Measurements from ENCODE around the gene TLK1. TPM values are rescaled to one million over a fixed set of nuclear protein-coding genes. Genes with fewer than 3 reads are reported as not detected.
A peak's percentile ranks its signal among the peaks of the same experiment; 100 is the strongest.
"Not testable (repeated sequence)": the region's sequence is repeated elsewhere in the genome, so short reads cannot be mapped to it uniquely, and the experiment has no call there.

Gene TLK1
- total RNA-seq, 2 experiments from 2014 or later, result 59.2 to 64.5 TPM

DNA sequence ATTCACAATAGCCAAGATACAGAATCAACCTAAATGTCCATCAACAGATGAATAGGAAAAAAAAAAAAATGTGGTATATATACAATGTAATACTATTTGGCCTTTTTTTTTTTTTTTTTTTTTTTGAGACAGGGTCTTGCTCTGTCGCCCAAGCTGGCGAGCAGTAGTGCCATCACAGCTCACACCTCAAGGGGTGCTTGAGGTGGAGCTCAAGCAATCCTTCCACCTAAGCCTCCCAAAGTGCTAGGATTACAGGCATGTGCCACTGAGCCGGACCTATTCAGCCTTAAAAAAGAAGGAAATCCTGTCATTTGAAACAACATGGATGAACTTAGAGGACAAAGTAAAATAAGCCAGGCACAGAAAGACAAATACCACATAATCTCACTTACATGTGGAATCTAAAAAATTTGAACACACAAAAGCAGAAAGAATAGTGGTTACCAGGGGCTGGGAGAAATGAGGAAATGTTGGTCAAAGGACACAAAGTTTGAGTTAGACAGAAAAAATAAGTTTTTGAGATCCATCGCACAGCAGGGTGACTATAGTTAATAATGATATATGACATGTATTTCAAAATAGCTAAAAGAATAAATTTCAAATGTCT, 26.0 kb downstream of the TLK1 start:
- ChIA-PET CTCF (interaction anchor here (0.9 to 1.0 kb wide), 2 partner anchors 48 to 281 kb away, joined by 3 to 4 read pairs; no protein-coding TSS in a partner anchor), POLR2A (no interaction called here)
- H3K27me3 Mint-ChIP-seq, result no peaks in the 10 kb centered on the region
- no peak overlapping the region for H3K4me3 Mint-ChIP-seq
- peaks cover 62% of the 10 kb centered on the region for H3K4me1 Mint-ChIP-seq (ENCODE audit: low read depth)
- peaks cover 4% of the 10 kb centered on the region for H3K9me3 Mint-ChIP-seq
- peaks cover 1% of the 10 kb centered on the region for H3K36me3 Mint-ChIP-seq
- DNase-seq, result no peak
- H3K27ac Mint-ChIP-seq, result no peak overlapping the region
- intact Hi-C loops (cut with micrococcal nuclease), result no loop called here

DNA sequence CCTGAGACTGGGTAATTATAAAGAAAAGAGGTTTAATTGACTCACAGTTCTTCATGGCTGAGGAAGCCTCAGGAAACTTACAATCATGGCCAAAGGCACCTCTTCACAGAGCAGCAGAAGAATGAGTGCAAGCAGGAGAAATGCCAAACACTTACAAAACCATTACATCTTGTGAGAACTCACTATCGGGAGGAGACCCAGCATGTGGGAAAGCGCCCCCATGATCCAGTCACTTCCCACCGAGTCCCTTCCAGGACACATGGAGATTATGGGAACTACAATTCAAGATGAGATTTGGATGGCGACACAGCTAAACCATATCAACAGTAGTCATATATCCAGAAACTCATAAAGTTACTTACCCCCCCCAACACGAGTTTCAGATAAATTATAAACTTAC, 28.6 kb downstream of the TLK1 start:
- Mint-ChIP-seq H3K9me3 (peaks cover 4% of the 10 kb centered on the region), H3K27me3 (no peaks in the 10 kb centered on the region), H3K27ac (no peak overlapping the region), H3K4me1 (ENCODE audit: low read depth) (peaks cover 58% of the 10 kb centered on the region), H3K4me3 (no peak overlapping the region), H3K36me3 (peaks cover 1% of the 10 kb centered on the region)
- no peak for DNase-seq
- ChIA-PET POLR2A (no interaction called here), CTCF (interaction anchor here (0.9 to 2.1 kb wide), 2 partner anchors 27 to 284 kb away, joined by 3 to 5 read pairs; no protein-coding TSS in a partner anchor)
- intact Hi-C loops (cut with micrococcal nuclease), result no loop called here

DNA sequence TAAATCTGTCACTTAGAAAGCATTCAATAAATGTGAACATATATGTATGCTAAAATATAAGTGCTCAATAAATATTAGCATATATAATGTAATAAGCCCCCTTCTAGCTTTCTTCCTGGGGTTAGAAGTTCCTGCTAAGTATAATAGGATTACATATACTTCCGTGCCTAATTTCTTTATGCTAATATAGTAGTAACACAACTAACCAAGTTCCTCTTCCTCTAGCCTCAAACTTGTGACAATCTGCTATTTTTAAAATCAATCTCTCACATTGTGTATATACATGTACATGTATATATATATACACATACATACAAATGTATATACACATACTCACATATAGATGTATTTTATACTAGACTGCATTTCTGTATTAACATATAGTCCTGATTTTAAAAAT, 32.2 kb downstream of the TLK1 start:
- Mint-ChIP-seq H3K4me1 (ENCODE audit: low read depth) (peaks cover 37% of the 10 kb centered on the region), H3K9me3 (no peaks in the 10 kb centered on the region), H3K36me3 (no peaks in the 10 kb centered on the region), H3K27me3 (no peaks in the 10 kb centered on the region), H3K27ac (no peak overlapping the region), H3K4me3 (no peak overlapping the region)
- intact Hi-C loops (cut with micrococcal nuclease), result no loop called here
- ChIA-PET CTCF (no interaction called here), POLR2A (no interaction called here)
- DNase-seq, result no peak

DNA sequence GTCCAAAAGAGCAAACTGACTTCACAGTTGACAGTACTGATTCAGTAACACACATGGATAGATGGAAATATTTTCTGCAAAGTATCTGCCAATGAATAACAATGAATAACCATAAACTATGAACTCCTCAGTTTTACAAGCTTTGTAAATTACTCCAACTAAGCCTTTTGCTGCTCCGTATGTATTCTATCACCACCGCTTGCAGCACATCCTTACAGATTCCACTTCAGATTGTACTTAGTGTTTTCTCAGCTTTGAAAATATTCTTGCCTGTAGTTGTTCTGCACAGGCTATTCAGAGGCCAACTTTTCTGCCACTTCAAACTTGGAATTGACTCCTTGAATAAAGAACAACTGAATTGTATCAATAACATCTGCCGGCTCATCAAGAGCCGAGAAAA, 36.2 kb downstream of the TLK1 start:
- no peaks in the 10 kb centered on the region for H3K36me3 Mint-ChIP-seq
- H3K4me1 Mint-ChIP-seq (ENCODE audit: low read depth), result peaks cover 27% of the 10 kb centered on the region
- ChIA-PET POLR2A (interaction anchor here (0.5 kb wide), 1 partner anchor 117 kb away, joined by 3 read pairs; no protein-coding TSS in a partner anchor), CTCF (no interaction called here)
- H3K9me3 Mint-ChIP-seq, result no peaks in the 10 kb centered on the region
- no peak overlapping the region for H3K27ac Mint-ChIP-seq
- H3K27me3 Mint-ChIP-seq, result no peaks in the 10 kb centered on the region
- intact Hi-C loops (cut with micrococcal nuclease), result no loop called here
- no peak overlapping the region for H3K4me3 Mint-ChIP-seq
- no peak for DNase-seq

DNA sequence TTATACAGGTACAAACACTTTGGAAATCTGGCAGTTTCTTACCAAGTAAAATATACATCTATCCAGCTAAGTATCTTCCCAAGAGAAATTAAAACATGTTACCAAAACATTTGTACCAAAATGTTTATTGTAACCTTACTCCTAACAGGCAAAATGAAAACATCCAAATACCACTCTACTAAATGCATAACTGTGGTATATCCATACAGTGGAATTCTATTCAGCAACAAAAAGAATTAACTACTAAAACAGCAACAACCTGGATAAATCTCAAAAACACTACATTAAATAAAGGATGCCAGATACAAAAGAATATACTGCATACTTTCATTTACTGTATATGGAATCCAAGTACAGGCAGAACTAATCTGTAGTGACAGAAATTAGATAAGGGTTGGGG, 51.1 kb downstream of the TLK1 start:
- no peak overlapping the region for H3K4me3 Mint-ChIP-seq
- H3K27ac Mint-ChIP-seq, result no peak overlapping the region
- no peaks in the 10 kb centered on the region for H3K27me3 Mint-ChIP-seq
- ChIA-PET CTCF (interaction anchor here (0.6 to 1.1 kb wide), 2 partner anchors 22 to 148 kb away, joined by 3 read pairs; no protein-coding TSS in a partner anchor), POLR2A (no interaction called here)
- peaks cover 9% of the 10 kb centered on the region for H3K9me3 Mint-ChIP-seq
- no peak for DNase-seq
- peaks cover 55% of the 10 kb centered on the region for H3K4me1 Mint-ChIP-seq (ENCODE audit: low read depth)
- intact Hi-C loops (cut with micrococcal nuclease), result no loop called here
- peaks cover 33% of the 10 kb centered on the region for H3K36me3 Mint-ChIP-seq

DNA sequence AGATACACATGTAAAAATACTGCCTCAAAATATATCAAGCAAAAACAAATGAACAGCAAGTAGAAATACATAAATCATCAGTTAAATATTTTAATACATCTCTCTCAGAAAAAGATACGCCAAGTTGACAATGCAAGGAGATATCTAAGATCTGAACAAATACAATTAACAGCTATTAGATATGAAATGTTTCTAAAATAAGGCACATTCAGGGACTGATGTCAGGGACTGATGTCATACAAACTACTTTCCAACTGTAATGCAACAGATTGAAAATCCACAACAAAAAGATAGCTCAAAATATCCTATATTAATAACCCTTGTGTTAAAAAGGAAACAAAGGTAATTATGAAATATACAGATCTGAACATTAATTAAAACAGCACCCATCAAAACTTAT, 51.7 kb downstream of the TLK1 start:
- CTCF ChIA-PET, result interaction anchor here (0.6 to 1.1 kb wide), 3 partner anchors 22 to 149 kb away, joined by 3 to 4 read pairs (median 3); no protein-coding TSS in a partner anchor

DNA sequence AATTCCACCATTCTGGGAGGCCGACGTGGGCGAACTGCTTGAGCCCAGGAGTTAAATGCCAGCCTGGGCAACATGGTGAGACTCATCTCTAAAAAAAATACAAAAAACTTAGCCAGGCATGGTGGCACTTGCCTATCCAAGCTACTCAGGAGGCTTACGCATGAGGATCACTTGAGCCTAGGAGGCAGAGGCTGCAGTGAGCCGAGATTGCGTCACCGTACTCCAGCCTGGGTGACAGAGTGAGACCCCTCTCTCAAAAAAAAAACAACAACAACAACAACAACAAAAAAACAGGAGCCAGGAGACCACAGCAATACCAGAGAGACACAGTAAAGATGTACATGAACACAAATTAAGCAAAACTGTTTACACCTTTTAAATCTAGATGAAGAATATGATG, 52.9 kb downstream of the TLK1 start:
- intact Hi-C loops (cut with micrococcal nuclease), result no loop called here
- Mint-ChIP-seq H3K27me3 (no peaks in the 10 kb centered on the region), H3K4me3 (no peak overlapping the region), H3K4me1 (ENCODE audit: low read depth) (peaks cover 64% of the 10 kb centered on the region), H3K9me3 (peaks cover 9% of the 10 kb centered on the region), H3K27ac (no peak overlapping the region), H3K36me3 (peaks cover 27% of the 10 kb centered on the region)
- DNase-seq, result no peak
- POLR2A ChIA-PET, result no interaction called here
- CTCF ChIA-PET, result no interaction called here

More for the DNA sequence above, 51.7 kb downstream of the TLK1 start:
- intact Hi-C loops (cut with micrococcal nuclease), result no loop called here
- Mint-ChIP-seq H3K4me3 (no peak overlapping the region), H3K9me3 (peaks cover 9% of the 10 kb centered on the region), H3K4me1 (ENCODE audit: low read depth) (peaks cover 57% of the 10 kb centered on the region), H3K36me3 (peaks cover 29% of the 10 kb centered on the region), H3K27ac (no peak overlapping the region), H3K27me3 (no peaks in the 10 kb centered on the region)
- DNase-seq, result no peak
- POLR2A ChIA-PET, result no interaction called here

DNA sequence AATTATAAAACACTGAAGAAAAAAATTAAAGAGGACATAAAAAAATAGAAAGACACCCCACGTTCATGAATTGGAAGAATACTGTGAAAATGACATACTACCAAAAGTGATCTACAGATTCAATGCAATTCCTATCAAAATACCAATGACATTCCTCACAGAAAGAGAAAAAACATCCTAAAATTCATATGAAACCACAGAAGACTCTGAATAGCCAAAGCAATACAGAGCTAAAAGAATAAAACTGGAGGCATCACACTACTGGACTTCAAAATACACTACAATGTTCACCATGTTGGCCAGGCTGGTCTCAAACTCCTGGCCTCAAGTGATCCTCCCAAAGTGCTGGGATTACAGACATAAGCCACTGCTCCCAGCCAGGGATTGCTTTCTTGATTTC, 56.3 kb downstream of the TLK1 start:
- intact Hi-C loops (cut with micrococcal nuclease), result no loop called here
- peaks cover 54% of the 10 kb centered on the region for H3K4me1 Mint-ChIP-seq (ENCODE audit: low read depth)
- CTCF ChIA-PET, result no interaction called here
- H3K4me3 Mint-ChIP-seq, result no peak overlapping the region
- no peak overlapping the region for H3K27ac Mint-ChIP-seq
- H3K36me3 Mint-ChIP-seq, result peaks cover 33% of the 10 kb centered on the region
- no peak for DNase-seq
- H3K27me3 Mint-ChIP-seq, result no peaks in the 10 kb centered on the region
- H3K9me3 Mint-ChIP-seq, result peaks cover 22% of the 10 kb centered on the region
- POLR2A ChIA-PET, result no interaction called here

DNA sequence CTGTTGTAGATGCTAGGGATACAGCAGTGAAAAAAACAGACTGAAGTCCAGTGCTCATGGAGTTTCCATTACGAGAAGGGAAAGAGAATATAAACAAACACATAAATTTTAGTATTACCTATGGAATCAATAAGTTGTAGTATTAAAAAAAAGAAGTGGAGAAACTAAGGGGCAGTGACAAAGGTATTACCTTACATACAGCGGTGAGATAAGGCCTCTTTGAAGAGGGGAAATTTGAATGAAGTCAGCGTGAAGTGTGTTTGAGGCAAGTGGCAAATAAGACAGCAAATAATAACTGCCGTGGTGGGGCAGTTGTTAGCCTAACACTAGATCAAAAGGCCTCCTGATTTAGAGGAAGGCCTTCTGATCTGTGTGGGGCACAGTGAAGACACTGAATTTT, 57.9 kb downstream of the TLK1 start:
- CTCF ChIA-PET, result no interaction called here
- DNase-seq, result no peak
- intact Hi-C loops (cut with micrococcal nuclease), result no loop called here

DNA sequence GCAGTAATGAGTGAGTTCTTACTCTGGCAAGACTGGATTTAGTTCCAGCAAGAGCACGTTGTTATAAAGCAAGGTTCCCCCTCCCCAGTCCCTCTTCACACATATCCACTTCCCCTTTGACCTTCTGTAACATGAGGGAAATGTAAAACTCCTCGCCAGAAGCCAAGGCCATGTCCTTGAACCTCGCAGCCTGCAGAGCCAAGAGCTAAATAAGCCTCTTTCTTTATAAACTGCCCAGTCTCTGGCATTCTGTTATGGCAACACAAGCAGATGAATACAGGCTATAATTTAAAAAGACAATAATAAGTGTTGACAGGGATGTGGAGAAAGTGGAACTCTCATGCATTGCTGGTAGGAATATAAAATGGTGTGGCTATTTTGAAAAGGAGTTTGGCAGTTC, 60.3 kb downstream of the TLK1 start:
- no peak for DNase-seq
- intact Hi-C loops (cut with micrococcal nuclease), result no loop called here
- Mint-ChIP-seq H3K27ac (no peak overlapping the region), H3K27me3 (no peaks in the 10 kb centered on the region), H3K4me3 (no peak overlapping the region), H3K4me1 (ENCODE audit: low read depth) (peaks cover 36% of the 10 kb centered on the region), H3K9me3 (peaks cover 44% of the 10 kb centered on the region), H3K36me3 (peaks cover 44% of the 10 kb centered on the region)
- POLR2A ChIA-PET, result no interaction called here
- CTCF ChIA-PET, result no interaction called here

More for the DNA sequence above, 57.9 kb downstream of the TLK1 start:
- Mint-ChIP-seq H3K9me3 (peaks cover 37% of the 10 kb centered on the region), H3K36me3 (peaks cover 45% of the 10 kb centered on the region), H3K4me1 (ENCODE audit: low read depth) (peaks cover 48% of the 10 kb centered on the region), H3K4me3 (no peak overlapping the region), H3K27ac (no peak overlapping the region), H3K27me3 (no peaks in the 10 kb centered on the region)
- POLR2A ChIA-PET, result no interaction called here

DNA sequence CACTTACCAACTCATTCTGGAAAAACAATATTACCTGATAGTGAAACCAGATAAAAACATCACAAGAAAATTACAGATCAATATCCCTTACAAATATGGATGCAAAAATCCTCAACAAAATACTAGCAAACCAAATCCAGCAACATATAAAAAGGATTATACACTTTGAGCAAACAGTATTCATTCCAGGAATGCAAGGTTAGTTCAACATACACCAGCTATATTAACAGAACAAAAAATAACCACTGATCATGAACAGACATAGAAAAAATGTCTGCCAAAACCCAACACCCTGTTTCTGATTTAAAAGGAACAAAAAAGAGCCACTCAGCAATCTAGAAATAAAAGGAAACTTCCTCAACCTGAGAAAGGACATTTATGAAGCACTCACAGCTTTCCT, 62.1 kb downstream of the TLK1 start:
- Mint-ChIP-seq H3K9me3 (peaks cover 40% of the 10 kb centered on the region), H3K36me3 (peaks cover 39% of the 10 kb centered on the region), H3K4me1 (ENCODE audit: low read depth) (peaks cover 39% of the 10 kb centered on the region), H3K4me3 (no peak overlapping the region), H3K27ac (no peak overlapping the region), H3K27me3 (no peaks in the 10 kb centered on the region)
- CTCF ChIA-PET, result interaction anchor here (1.0 to 1.1 kb wide), 2 partner anchors 11 to 65 kb away, joined by 4 to 7 read pairs; no protein-coding TSS in a partner anchor
- POLR2A ChIA-PET, result no interaction called here
- no peak for DNase-seq
- intact Hi-C loops (cut with micrococcal nuclease), result no loop called here

DNA sequence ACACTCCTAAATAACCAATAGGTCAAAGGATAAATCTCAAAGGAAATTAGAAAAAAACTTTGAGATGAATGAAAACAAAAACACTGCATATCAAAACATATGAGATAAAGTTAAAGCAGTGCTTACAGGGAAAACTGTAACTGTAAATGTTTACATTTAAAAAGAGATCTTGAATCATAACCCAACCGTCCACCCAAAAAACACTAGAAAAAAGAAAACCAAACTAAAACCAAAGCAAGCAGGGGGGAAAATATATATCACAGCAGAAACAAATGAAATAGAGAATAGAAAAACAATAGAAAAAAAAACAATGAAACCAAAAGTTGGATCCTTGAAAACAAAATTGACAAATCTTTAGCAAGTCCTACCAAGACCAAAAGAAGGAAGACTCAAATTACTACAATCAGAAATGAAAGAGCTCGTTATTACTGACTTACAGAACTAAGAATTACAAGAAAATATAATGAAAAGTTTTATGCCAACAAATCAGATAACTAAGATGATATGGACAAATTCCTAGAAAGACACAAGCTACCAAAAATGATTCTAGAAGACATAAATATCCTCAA, 65.6 kb downstream of the TLK1 start:
- intact Hi-C loops (cut with micrococcal nuclease), result loop anchor here (1.0 to 2.0 kb wide), 3 partner anchors 41 to 224 kb away; no protein-coding TSS in a partner anchor
- peaks cover 44% of the 10 kb centered on the region for H3K36me3 Mint-ChIP-seq
- POLR2A ChIA-PET, result interaction anchor here (1.0 kb wide), 2 partner anchors 41 to 46 kb away, joined by 3 read pairs; no protein-coding TSS in a partner anchor
- H3K27ac Mint-ChIP-seq, result peak overlapping the region; percentile 24
- no peak for DNase-seq
- peaks cover 37% of the 10 kb centered on the region for H3K4me1 Mint-ChIP-seq (ENCODE audit: low read depth)
- no peaks in the 10 kb centered on the region for H3K27me3 Mint-ChIP-seq
- H3K4me3 Mint-ChIP-seq, result no peak overlapping the region
- peaks cover 33% of the 10 kb centered on the region for H3K9me3 Mint-ChIP-seq
- CTCF ChIA-PET, result interaction anchor here (0.7 to 1.5 kb wide), 3 partner anchors 8 to 220 kb away, joined by 3 to 7 read pairs (median 4); no protein-coding TSS in a partner anchor

DNA sequence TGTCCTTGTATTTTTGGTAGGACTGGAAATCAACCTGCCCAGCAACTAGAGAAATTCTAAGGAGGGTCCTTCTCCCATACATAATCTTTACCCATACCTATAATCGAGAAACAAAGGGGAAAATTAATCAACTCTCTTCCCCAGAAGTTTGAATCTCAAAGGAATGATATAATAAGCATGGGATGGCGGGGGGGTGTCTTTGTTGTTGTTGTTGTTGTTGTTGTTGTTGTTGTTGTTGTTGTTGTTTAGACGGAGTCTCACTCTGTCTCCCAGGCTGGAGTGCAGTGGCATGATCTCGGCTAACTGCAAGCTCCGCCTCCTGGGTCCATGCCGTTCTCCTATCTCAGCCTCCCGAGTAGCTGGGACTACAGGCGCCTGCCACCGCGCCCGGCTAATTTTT, 69.2 kb downstream of the TLK1 start:
- POLR2A ChIA-PET; DNase-seq; H3K27ac Mint-ChIP-seq; CTCF ChIA-PET; H3K9me3 Mint-ChIP-seq; H3K4me3 Mint-ChIP-seq; H3K27me3 Mint-ChIP-seq; intact Hi-C loops (cut with micrococcal nuclease): not testable (repeated sequence)
- peaks cover 63% of the 10 kb centered on the region for H3K4me1 Mint-ChIP-seq (ENCODE audit: low read depth)
- peaks cover 15% of the 10 kb centered on the region for H3K36me3 Mint-ChIP-seq
